Sigmoid colon (tissue), 4 donors: Measurements from ENCODE around the gene SCN1B.

Experiments used
- EP300 ChIP-seq, 4 donors: sonication (generic); formaldehyde crosslinking; IDR thresholded peaks; one replicate each; pipeline ENCODE4 v1.6.1; 2017; ENCODE audit warnings: antibody characterized with exemption in 4 of 4
- POLR2A ChIP-seq, 2 donors: fragments of 450-650 bp; IDR thresholded peaks; one replicate each; pipeline ENCODE4 v1.6.1; 2016; ENCODE audit warnings: antibody characterized with exemption in 2 of 2, mild to moderate bottlenecking in 2 of 2, moderate library complexity in 2 of 2
- POLR2AphosphoS5 ChIP-seq, 4 donors: sonication (generic); formaldehyde crosslinking; IDR thresholded peaks; one replicate each; pipeline ENCODE4 v1.6.1; 2017; ENCODE audit warnings: antibody characterized with exemption in 4 of 4
- TF ChIP-seq, protein P1 (sequence below), 4 experiments: fragments of 450-650 bp in 3 of 4; fragments of 200-600 bp in 1 of 4; IDR thresholded peaks; one replicate each; pipeline ENCODE4 v1.5.1; 2016 to 2019; ENCODE audit warnings: antibody characterized with exemption in 4 of 4, mild to moderate bottlenecking in 3 of 4, moderate library complexity in 2 of 4

GRCh38 chr19:35063940-35064818 lies 33.9 kb downstream of the SCN1B start:
- TF ChIP-seq POLR2A (IDR thresholded peaks at IDR 0.05): no peak
- TF ChIP-seq, protein P1, sequence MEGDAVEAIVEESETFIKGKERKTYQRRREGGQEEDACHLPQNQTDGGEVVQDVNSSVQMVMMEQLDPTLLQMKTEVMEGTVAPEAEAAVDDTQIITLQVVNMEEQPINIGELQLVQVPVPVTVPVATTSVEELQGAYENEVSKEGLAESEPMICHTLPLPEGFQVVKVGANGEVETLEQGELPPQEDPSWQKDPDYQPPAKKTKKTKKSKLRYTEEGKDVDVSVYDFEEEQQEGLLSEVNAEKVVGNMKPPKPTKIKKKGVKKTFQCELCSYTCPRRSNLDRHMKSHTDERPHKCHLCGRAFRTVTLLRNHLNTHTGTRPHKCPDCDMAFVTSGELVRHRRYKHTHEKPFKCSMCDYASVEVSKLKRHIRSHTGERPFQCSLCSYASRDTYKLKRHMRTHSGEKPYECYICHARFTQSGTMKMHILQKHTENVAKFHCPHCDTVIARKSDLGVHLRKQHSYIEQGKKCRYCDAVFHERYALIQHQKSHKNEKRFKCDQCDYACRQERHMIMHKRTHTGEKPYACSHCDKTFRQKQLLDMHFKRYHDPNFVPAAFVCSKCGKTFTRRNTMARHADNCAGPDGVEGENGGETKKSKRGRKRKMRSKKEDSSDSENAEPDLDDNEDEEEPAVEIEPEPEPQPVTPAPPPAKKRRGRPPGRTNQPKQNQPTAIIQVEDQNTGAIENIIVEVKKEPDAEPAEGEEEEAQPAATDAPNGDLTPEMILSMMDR (IDR thresholded peaks at IDR 0.05): no peak
- TF ChIP-seq EP300 (IDR thresholded peaks at IDR 0.05): no peak
- TF ChIP-seq POLR2AphosphoS5 (IDR thresholded peaks at IDR 0.05): no peak
